Mesenteric fat pad (tissue), 1 donor: ENCODE results near the gene DLD. TPM values are rescaled to one million over a fixed set of nuclear protein-coding genes. Genes with fewer than 3 reads are reported as not detected.
"Not testable (repeated sequence)": the region's sequence is repeated elsewhere in the genome, so short reads cannot be mapped to it uniquely, and the experiment has no call there.

Source experiments
- DNase-seq: peaks from one replicate; pipeline ENCODE4 v3.0.0-alpha.2; 2020; ENCODE audit warnings: low spot score
- long read RNA-seq: library from polyadenylated mRNA; unstranded; transcript quantifications from one replicate; pipeline ENCODE4 v2.0.0, GENCODE V29; 2020
- total RNA-seq: library from RNA; stranded (reverse); fragmentation: NEBNext Ultra II Directional; extraction: Animal tissue kit (Norgen Biotek cat#: 25700); gene quantifications from one replicate; pipeline ENCODE4 v1.2.1, GENCODE V29; 2021
- donor health status: DM: yes; HTN: yes; CAD: no.

The DLD gene, protein sequence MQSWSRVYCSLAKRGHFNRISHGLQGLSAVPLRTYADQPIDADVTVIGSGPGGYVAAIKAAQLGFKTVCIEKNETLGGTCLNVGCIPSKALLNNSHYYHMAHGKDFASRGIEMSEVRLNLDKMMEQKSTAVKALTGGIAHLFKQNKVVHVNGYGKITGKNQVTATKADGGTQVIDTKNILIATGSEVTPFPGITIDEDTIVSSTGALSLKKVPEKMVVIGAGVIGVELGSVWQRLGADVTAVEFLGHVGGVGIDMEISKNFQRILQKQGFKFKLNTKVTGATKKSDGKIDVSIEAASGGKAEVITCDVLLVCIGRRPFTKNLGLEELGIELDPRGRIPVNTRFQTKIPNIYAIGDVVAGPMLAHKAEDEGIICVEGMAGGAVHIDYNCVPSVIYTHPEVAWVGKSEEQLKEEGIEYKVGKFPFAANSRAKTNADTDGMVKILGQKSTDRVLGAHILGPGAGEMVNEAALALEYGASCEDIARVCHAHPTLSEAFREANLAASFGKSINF
- total RNA-seq, result 107 TPM
- long read RNA-seq, transcript DLD-201 (14 exons, 3,755 nt), result major isoform, 445 of 492 reads
- long read RNA-seq, partial matches to known transcripts, result 23 of 492 reads
- long read RNA-seq, other reads (novel, unspliced or antisense), result 23 of 492 reads

DNA sequence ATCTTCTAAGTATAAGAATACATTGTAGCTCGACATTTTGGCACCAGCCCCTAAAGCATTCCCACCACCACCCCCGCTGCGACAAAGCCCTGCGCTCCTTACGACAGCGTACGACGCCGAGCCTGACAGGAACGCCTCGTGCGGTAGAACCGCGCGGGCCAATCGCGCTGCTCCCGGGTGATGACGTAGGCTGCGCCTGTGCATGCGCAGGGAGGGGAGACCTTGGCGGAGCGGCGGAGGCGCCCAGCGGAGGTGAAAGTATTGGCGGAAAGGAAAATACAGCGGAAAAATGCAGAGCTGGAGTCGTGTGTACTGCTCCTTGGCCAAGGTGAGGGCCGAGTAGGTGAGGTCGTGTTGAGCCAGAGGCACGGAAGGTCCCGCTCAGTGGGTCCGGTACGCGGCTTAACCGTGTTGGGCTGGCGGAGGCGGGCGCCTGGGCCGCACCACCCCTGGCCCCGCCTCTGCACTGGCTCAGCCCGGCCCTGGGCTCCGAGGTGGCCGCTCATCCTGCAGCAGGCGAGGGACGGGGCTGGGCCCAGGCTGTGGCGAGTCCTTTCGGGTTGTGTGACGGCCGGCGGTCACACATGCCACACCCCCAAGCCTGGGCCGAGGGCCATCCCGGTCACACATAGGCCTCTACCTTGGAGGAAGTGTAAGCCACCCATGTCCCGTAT lies at the start of gene DLD:
Gene DLD, plus strand, starts transcription at position 222 of the 674 bp plus-strand sequence. Its CDS starts 68 bp downstream, at position 290.
- peak; percentile 98 for DNase-seq

DNA sequence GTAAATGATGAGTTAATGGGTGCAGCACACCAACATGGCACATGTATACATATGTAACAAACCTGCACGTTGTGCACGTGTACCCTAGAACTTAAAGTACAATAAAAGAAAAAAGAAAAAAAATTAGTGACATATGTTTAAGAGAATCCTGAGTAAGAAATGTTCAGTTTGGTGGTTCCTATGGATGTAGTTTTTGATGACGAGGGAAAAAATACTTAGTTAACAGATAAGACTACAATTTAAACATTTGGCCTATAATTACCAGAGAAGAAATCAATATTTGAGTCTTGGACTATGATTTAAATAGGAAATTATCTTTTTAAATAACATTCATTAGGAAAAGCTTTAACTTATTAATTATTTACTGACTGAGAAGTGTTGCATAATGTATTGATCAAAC lies 48.8 kb upstream of the DLD start:
- no peak for DNase-seq

DNA sequence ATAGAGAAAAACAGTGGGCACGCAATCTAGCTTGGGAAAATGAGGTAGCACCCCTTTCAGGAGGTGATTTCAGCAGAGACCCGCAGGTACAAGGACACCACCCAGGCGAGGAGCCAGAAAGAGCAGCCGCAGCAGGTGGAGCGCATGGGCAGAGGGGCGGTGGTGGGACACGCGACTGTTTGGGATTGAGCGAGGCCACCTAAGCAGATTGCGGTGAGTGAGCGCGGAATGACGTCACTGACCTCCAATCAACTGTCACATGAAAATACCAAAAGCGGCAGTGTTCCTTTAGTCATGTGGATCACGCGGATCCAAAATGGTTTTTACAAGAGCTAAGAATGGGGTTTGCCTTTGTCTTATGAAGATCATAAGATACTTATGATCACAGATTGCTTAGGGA lies 47.8 kb upstream of the DLD start:
- DNase-seq, result no peak

DNA sequence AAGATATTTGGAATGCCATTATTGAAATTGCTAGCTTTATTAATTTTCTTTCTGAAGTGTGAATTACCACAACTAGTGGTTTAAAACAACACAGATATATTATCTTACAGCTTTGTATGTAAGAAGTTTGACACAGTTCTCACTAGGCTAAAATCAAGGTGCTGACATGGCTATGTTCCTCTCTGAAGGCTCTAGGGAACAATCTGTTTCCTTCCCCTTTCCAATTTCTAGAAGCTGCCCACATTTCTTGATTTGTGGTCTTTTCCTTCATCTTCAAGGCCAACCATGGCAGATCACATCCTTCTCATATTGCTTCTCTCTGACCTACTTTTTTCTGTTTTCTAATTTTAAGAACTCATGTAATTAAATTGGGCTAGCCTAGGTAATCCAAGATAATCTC lies 44.7 kb upstream of the DLD start:
- DNase-seq, result no peak

DNA sequence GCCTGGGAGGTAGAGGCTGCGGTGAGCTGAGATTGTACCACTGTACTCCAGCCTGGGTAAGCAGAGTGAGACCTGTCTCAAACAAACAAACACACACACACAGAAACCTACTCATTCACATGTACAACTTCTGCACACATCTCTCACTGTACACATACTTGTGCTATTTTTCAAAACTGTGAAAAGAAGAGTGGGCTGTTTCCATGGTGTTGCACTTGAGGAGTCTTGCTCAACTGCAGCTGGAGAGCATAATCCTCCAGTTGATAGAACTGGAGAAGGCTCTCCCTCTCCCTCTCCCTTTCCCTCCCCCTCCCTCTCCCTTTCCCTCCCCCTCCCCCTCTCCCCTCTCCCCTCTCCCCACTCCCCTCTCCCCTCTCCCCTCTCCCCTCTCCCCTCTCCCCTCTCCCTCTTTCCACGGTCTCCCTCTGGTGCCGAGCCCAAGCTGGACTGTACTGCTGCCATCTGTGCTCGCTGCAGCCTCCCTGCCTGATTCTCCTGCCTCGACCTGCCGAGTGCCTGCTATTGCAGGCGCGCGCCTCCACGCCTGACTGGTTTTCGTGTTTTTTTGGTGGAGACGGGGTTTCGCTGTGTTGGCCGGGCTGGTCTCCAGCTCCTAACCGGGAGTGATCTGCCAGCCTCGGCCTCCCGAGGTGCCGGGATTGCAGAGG lies 43.7 kb upstream of the DLD start:
- no peak for DNase-seq

DNA sequence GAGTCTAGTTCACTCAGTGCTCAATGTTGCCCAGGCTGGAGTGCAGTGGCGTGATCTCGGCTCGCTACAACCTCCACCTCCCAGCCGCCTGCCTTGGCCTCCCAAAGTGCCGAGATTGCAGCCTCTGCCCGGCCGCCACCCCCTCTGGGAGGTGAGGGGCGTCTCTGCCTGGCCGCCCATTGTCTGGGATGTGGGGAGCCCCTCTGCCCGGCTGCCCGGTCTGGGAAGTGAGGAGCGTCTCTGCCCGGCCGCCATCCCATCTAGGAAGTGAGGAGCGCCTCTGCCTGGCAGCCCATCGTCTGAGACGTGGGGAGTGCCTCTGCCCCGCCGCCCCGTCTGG lies 43.2 kb upstream of the DLD start:
- not testable (repeated sequence) for DNase-seq

DNA sequence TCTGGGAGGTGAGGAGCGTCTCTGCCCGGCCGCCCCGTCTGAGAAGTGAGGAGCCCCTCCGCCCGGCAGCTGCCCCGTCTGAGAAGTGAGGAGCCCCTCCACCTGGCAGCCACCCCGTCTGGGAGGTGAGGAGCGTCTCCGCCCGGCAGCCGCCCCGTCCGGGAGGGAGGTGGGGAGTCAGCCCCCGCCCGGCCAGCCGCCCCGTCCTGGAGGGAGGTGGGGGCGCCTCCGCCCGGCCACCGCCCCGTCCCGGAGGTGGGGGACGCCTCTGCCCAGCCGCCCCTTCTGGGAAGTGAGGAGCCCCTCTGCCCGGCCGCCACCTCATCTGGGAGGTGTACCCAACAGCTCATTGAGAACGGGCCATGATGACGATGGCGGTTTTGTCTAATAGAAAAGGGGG lies 42.8 kb upstream of the DLD start:
- DNase-seq, result not testable (repeated sequence)

DNA sequence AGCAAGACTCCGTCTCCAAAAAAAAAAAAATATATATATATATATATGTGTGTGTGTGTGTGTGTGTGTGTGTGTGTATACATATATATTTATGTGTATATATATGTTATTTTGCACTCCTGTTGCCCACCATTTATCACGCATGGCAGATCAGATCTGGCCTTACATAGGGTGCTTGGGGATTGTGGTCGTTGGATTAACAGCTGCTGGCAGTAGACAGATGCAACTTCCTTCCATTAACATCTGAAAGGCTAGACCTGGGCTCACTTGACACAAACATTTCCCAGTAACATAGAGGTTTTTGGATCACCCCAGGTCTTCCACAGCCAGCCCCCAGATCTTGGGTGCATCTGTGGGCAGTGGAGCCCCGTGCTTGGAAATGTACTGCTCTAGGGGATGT lies 40.8 kb upstream of the DLD start:
- no peak for DNase-seq

DNA sequence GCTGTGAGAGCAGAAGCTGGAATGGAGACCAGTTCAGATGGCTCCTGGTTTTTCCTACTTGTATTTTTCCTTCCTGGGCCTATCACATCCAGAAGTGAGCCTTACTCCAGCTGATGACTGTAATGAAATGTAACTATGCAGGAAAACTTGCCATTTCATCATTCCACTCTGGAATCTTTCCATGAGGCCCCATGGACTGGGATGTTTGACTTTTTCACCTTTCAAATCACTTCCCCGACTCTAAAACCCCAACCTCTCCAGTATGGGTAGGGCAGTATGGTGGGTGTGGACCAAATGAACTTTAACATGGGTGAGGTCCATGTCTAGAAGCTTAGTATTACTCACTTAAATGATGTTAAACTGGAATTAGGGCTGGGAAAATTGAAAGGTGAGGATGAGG lies 40.3 kb upstream of the DLD start:
- no peak for DNase-seq

DNA sequence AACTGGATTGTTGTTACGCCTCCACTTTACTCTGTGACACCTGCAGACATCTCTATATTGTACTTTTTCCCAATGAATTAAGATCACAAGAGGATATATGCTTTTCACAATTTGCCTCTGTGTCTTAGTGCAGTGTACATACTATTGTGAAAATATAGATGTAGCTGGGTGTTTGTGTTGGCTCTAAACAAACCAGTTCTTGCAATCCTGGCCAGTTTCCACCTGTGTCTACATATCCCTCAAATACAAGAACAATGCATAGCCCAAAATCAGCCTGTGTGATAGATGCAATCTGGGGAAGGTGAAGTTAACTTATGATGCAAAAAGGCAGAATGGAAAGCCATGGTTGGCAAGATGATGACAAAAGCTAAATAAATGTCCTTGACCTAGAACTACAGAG lies 36.5 kb upstream of the DLD start:
- DNase-seq, result no peak

DNA sequence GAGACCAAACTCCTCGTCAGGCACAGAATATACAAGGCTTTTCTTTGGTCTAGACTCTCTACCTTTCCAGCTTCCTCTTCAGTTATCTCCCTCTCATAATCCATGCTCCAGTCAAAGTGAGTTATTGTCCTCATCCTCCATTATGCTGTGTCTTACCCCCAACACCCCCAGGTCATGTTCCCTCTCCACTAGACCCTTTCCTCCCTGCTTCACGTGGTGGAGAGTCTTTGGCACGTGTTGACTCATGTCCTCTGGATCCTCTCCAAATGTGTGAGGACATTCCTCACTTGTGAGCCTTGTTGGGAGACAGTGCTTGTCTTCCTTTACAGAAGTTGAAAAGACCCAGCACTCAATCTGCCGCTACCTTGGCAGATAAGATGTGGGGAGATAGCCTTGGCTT lies 36.0 kb upstream of the DLD start:
- no peak for DNase-seq

DNA sequence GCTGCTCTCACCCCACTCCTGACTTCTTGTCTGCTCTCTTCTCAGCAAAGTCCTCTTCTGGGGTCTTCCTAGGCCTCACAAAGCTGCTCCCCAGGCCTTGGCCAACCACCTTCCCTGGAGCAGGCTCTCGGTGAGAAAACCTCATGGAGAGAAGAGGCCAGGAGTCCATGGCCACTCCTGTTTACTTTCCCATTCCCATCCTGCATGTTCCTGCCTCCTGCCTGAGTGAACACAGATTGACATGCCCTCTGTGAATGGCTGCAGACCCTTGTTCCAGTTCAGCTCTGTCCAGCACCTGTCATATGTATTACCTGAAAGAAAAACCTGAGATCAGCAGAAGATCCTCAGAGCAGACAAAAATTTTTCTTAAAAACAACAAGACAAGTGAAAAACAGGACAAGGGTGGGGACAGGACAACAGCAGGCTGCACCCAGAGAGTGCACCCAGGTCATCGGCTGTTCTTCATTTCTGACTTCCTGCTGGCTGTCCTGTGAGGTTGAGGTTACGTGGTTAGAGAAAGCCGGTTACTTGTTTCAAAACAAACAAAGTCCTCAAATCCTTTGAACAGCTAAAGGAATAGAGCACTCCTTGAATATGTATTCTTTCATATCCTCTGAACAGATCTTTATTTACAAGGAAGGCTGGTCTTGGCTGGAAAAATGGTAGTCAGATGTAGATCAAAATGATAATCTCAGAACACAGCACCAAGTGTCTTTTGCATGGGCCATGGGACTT lies 34.0 kb upstream of the DLD start:
- no peak for DNase-seq

DNA sequence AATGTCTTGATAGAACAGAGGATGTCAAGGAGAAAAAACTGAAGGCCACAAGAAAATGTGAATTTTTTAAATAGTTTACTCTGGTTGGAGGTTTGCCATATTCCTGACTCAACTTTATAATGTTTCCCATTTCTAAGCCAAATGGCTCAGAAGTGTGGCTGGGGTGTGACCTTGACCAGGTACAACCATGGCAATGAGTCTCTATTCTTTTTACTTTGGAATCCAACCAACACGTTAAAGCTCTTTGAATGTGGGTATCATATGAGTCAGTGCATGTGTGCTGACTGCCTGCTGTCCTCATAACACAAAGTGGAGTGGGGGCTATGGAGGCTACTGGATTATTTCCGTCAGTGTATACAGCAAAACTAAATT lies 33.5 kb upstream of the DLD start:
- DNase-seq, result no peak

DNA sequence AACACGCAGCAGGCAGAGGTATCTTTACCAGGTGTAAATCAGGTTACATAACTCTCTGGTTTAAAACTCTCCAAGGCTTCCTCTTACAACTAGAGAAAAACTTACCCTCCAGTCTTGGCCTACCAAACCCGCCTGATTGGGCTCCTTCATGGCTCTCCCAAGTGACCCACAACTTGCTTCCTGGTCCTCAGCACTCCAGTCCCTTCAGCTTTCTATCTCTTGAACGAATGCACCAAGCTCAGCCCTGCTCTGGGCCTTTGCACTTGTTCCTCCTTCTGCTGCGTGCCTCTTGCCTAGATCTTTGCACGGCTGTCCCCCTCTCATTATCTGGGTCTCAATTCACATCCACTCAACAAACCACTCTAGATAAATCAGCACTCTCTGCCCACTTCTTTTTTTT lies 32.7 kb upstream of the DLD start:
- DNase-seq, result no peak

DNA sequence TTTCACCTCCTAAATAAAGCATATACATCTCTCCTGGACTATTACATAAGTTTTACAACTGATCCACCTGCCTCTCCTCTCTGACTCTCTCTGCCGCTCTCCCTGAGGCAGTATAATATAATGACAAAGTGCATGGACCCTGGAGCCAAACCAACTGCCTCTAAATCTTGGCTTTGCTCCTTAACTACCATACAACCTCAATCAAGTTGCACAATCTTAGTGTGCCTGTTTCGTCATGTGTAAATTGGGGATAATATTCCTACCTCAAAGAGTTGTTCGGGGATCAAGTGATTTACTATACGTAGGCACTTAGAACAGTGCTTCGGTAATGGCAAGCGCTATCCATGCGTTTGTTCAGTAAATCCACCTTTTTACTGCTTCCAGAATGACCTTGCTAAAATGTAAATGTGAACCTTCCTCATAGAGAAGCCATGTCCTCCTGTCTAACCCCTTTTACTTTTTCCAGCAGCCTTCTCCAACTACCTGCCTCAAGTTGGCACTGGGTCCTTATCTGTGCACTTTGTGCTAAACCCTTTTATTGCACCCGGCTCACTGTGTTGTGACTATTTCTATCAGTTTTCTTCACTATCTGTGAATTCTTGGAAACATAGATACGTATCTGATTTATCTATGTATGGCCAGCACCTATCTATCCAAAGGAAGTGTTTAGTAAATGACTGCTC lies 30.6 kb upstream of the DLD start:
- no peak for DNase-seq

DNA sequence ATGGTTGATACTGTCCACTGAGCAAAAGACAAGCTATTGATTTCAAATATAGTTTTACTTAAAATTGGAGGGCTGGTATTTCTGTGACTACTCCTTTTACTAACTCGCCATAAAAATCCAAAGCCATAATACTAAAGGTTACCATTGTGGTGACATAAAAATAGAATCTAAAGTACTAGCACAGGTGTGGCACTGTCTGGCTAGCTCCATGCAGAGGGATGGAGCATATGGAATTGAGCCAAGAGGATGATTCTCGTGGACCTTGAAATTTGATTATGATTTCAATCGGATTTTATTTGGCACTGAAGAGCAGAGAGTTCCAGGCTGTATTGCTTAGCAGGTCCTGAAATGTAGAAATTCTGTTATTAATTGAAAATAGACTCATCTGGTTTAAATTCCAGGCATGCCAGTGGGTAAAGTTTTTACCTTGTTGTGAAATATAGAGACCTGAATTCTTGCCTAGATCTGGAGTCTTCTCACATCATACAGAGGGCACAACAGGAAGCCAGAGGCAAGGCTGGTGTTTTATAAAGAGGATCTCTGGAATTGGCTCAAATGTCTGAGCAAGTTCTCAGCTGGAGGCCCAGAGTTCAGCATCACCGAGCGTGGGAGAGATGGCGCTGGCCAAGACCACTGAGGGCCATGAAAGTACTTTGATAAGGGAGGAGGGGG lies 29.9 kb upstream of the DLD start:
- no peak for DNase-seq

DNA sequence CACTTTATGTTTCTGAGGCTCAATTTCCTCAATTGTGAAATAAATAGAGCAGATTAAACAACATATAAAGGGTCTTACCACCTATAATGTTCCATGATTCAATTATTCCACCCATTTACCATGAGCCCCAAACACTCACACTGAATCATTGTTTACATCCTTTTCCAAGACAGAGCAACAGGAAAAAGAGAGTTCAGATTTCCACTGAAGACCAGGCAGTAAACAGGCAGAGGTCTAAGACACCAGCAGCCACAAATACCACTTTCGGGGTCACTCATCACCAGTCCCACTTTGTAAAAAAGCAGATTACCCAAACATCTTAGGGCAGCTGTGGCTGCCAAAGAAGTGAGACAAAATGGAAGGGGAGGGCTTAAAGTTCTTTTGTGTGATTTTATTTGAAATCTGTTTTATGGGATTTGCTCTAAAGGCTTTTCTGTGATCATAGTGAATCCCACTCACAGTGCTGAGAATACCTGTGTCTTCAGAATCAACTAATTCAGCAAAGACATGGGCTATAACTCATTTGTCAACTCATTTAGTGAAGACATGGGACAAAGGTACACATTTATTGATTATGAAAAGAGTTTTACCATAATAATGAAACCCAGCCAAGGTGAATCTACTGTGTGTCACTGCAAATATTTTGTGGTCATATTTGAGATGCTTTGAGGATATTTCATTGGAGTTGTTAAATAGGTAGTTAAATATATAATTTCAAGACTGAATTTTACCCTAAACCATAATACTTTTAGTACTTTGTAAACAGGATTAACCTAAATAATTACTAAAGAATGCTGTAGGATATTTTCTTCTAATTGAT lies 24.8 kb upstream of the DLD start:
- no peak for DNase-seq

DNA sequence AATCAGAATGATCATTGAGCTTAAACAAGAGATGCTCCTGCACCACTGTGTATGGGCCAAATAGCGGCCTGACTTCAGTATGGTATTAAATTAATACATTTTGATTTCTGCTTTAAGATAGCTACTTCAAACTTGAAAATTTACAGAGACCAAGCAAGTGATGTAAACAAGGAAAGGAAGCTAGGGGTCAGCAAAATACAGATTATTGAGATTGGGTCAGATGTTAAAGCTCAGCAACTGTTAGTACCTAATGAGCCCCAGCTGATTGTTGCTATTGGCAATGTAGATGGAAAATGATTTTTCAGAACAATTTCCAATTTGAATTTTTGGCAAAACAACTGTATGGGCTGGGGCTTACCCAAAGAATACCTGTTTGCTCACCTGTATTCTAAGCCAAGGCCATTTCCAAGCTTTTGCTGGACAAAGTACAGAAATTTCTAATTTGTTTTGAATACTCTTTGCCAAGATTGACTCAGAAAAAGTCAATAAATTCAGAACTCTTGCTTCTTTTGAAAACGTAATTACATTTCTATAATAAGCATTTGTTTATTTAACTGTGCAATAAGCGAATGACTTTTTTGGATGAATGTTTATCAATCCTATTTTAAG lies 23.0 kb upstream of the DLD start:
- DNase-seq, result no peak

DNA sequence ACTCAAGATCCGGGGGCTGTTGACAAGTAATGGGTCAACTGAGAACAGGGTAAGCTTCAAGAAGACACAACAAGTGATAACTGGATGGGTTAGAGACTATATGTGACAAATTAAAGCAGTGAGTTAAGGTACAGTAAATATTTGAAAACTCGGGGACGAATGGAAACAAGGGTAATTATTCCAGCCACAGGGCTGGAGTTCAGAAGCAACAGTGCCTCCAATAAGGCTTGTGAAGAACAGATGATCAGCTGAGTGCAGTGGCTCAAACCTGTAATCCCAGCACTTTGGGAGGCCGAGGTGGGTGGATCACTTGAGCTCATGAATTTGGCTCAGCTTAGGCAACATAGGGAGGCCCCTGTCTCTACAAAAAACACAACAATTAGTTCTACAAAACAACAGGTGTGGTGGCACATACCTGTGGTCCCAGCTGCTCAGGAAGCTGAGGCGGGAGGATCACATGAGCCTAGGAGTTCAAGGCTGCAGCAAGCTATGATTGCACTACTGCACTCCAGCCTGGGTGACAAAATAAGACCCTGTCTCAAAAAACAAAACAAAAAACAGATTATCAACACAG lies 20.5 kb upstream of the DLD start:
- DNase-seq, result no peak
